OCI-LY1 (cell line): ENCODE results near the gene DIAPH2.

Experiments
- CTCF ChIP-seq: fragments of 200-600 bp; sonication (generic), shearing (Covaris generic); IDR thresholded peaks from 2 replicates; pipeline ENCODE4 v1.5.1; 2017; ENCODE audit warnings: mild to moderate bottlenecking, antibody characterized with exemption, low read length, moderate library complexity, mixed read lengths
- EZH2 ChIP-seq: fragments of 200-600 bp; sonication (generic), shearing (Covaris generic); IDR thresholded peaks from 2 replicates; pipeline ENCODE4 v1.8.0; 2017; ENCODE audit warnings: borderline replicate concordance, mixed run types, mild to moderate bottlenecking, antibody characterized with exemption, low read length, moderate library complexity, mixed read lengths

- TF ChIP-seq CTCF (no peak), EZH2 (no peak)
Measured at GRCh38 chrX:97527725-97528124, 843.1 kb downstream of the DIAPH2 start.
